ENCODE data around the gene EDA.

EDA gene

DNA sequence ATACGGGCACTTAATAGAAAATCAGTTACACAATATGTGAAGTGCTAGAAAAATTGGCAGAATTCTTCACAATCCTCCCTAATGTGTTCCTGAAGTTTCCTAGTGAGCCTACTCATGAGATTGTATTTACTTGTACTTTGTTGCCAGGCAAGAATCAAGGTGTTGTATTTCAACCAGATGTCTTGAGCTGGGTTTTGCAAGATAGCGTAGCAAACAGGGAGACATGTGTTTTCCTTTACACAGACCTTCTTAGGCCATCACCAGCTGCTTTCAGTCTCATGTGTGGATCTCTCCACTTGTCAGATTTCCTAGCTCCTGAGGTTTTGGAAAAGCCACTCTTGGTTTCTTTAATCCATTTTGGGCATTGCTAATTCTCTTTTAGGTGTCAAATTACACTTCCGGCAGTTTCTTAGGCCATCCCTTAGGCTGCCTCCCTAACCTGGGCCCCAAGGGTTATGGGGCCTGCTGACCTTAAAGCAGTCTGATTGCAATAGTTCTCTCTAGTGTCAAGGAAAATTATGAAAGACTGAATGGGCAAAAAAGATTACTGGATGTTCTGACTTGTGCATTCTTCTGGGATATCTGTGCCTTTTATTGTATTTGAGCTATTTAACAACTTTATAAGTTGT is 12.2 kb upstream of the EDA start:
- Histone ChIP-seq H3K36me3 (ENCODE audit: control insufficient read depth in 1 of 2, insufficient read depth in 2 of 2, low read length in 2 of 2) (no peaks in the 10 kb centered on the region), H3K9ac (ENCODE audit: low read length) (no peak overlapping the region), H2BK5ac (ENCODE audit: low read depth, low read length, poor library complexity) (no peak overlapping the region), H4K91ac (ENCODE audit: low read depth, low read length) (no peak overlapping the region), H4K8ac (ENCODE audit: low read depth, low read length) (no peak overlapping the region), H3K79me1 (ENCODE audit: low read length) (no peaks in the 10 kb centered on the region), H3K27ac (ENCODE audit: low read depth, low read length) (no peak overlapping the region), H3K4ac (ENCODE audit: low read depth, low read length) (no peak overlapping the region), H3K23ac (ENCODE audit: low read length) (no peak overlapping the region), H3K79me2 (ENCODE audit: control insufficient read depth, insufficient read depth, low read length, poor library complexity) (no peaks in the 10 kb centered on the region), H4K12ac (ENCODE audit: low read depth, low read length) (no peak overlapping the region), H3K4me1 (ENCODE audit: control insufficient read depth in 1 of 2, insufficient read depth in 2 of 2, low read length in 2 of 2) (peaks cover 0 to 3% of the 10 kb centered on the region in 2 experiments), H3K4me3 (ENCODE audit: low read depth, low read length) (no peak overlapping the region), H3K14ac (ENCODE audit: low read length) (no peak overlapping the region), H2BK12ac (ENCODE audit: low read length) (no peak overlapping the region), H2AFZ (ENCODE audit: insufficient read depth, low read length, poor library complexity) (no peak overlapping the region), H2AK5ac (ENCODE audit: low read length) (no peak overlapping the region), H3K18ac (ENCODE audit: low read length) (no peak overlapping the region), H3K9me3 (ENCODE audit: insufficient read depth, low read depth, low read length) (no peaks in the 10 kb centered on the region), H2BK120ac (ENCODE audit: insufficient read depth, low read length, poor library complexity) (no peak overlapping the region), H3K4me2 (ENCODE audit: low read length) (no peak overlapping the region), H3K27me3 (ENCODE audit: insufficient read depth, low read length) (no peaks in the 10 kb centered on the region)
- DNase-seq: peak; percentile 21 to 74
- WGBS (ENCODE audit: extremely low coverage, insufficient coverage, insufficient read length): no CpG with 5 or more reads among the region's 3 CpGs

DNA sequence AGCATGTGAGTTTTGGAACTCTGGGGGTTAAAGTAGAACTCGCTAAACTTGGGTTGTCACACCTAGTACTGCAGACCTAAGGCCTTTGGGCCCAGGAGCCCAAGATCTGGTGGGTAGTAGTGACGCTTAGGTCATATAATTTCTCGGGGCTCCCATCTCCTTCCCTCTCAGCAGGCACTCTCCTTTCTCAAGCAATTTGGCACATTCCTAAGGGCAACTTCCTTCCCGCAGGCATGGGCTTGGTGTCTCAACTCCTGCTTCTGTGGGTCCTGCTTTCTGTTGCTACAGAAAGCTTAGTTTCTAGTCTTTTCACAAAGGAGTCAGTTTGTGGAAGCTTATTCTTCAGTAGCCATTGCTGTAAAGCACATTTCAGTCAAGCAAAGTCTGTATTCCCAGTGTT is 10.4 kb upstream of the EDA start:
- Histone ChIP-seq H3K14ac (ENCODE audit: low read length) (no peak overlapping the region), H2BK5ac (ENCODE audit: low read depth, low read length, poor library complexity) (no peak overlapping the region), H3K36me3 (ENCODE audit: control insufficient read depth in 1 of 2, insufficient read depth in 2 of 2, low read length in 2 of 2) (no peaks in the 10 kb centered on the region), H3K23ac (ENCODE audit: low read length) (no peak overlapping the region), H2BK12ac (ENCODE audit: low read length) (no peak overlapping the region), H2AFZ (ENCODE audit: insufficient read depth, low read length, poor library complexity) (no peak overlapping the region), H4K12ac (ENCODE audit: low read depth, low read length) (no peak overlapping the region), H3K4me2 (ENCODE audit: low read length) (no peak overlapping the region), H3K27ac (ENCODE audit: low read depth, low read length) (no peak overlapping the region), H3K79me1 (ENCODE audit: low read length) (no peaks in the 10 kb centered on the region), H3K4ac (ENCODE audit: low read depth, low read length) (no peak overlapping the region), H3K4me3 (ENCODE audit: low read depth, low read length) (no peak overlapping the region), H4K91ac (ENCODE audit: low read depth, low read length) (no peak overlapping the region), H4K8ac (ENCODE audit: low read depth, low read length) (no peak overlapping the region), H3K79me2 (ENCODE audit: control insufficient read depth, insufficient read depth, low read length, poor library complexity) (no peaks in the 10 kb centered on the region), H3K18ac (ENCODE audit: low read length) (no peak overlapping the region), H2BK120ac (ENCODE audit: insufficient read depth, low read length, poor library complexity) (no peak overlapping the region), H3K4me1 (ENCODE audit: control insufficient read depth in 1 of 2, insufficient read depth in 2 of 2, low read length in 2 of 2) (peaks cover 0 to 3% of the 10 kb centered on the region in 2 experiments), H3K9me3 (ENCODE audit: insufficient read depth, low read depth, low read length) (no peaks in the 10 kb centered on the region), H2AK5ac (ENCODE audit: low read length) (no peak overlapping the region), H3K27me3 (ENCODE audit: insufficient read depth, low read length) (no peaks in the 10 kb centered on the region), H3K9ac (ENCODE audit: low read length) (no peak overlapping the region)
- no CpG with 5 or more reads among the region's 4 CpGs for WGBS (ENCODE audit: extremely low coverage, insufficient coverage, insufficient read length)
- DNase-seq: peak in 1 of 2 donors; percentile 9

DNA sequence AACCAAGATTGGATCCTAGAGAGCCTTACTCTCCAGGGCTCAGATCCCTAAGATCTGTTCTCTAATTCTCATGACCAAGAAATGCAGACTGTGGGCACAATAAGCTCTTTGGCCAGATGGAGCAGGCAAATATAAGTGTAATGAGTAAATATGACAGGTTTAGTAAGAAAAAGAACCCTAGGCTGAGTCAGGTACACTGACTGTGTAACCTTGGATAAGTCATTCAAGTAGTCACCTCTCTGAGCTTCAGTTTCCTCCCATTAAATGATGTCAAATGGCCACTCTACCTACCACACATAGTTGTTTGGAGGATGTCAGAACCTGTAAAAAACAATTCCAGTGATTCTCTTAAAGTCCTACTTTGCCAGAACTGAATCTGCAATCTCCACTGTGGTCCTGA is 8.3 kb upstream of the EDA start:
- no peak overlapping the region for H4K8ac ChIP-seq (ENCODE audit: low read depth, low read length)
- H4K91ac ChIP-seq (ENCODE audit: low read depth, low read length): no peak overlapping the region
- no peak overlapping the region for H4K12ac ChIP-seq (ENCODE audit: low read depth, low read length)
- H3K9ac ChIP-seq (ENCODE audit: low read length): no peak overlapping the region
- H3K23ac ChIP-seq (ENCODE audit: low read length): no peak overlapping the region
- no peaks in the 10 kb centered on the region for H3K27me3 ChIP-seq (ENCODE audit: insufficient read depth, low read length)
- H3K18ac ChIP-seq (ENCODE audit: low read length): no peak overlapping the region
- H2BK5ac ChIP-seq (ENCODE audit: low read depth, low read length, poor library complexity): no peak overlapping the region
- H3K9me3 ChIP-seq (ENCODE audit: insufficient read depth, low read depth, low read length): no peaks in the 10 kb centered on the region
- no peak overlapping the region for H2AFZ ChIP-seq (ENCODE audit: insufficient read depth, low read length, poor library complexity)
- H2AK5ac ChIP-seq (ENCODE audit: low read length): no peak overlapping the region
- peaks cover 0 to 3% of the 10 kb centered on the region in 2 experiments for H3K4me1 ChIP-seq (ENCODE audit: control insufficient read depth in 1 of 2, insufficient read depth in 2 of 2, low read length in 2 of 2)
- H3K4me2 ChIP-seq (ENCODE audit: low read length): no peak overlapping the region
- H3K79me1 ChIP-seq (ENCODE audit: low read length): no peaks in the 10 kb centered on the region
- no peak overlapping the region for H3K27ac ChIP-seq (ENCODE audit: low read depth, low read length)
- H3K4ac ChIP-seq (ENCODE audit: low read depth, low read length): no peak overlapping the region
- no peak overlapping the region for H2BK120ac ChIP-seq (ENCODE audit: insufficient read depth, low read length, poor library complexity)
- no peaks in the 10 kb centered on the region for H3K79me2 ChIP-seq (ENCODE audit: control insufficient read depth, insufficient read depth, low read length, poor library complexity)
- no peak for DNase-seq
- no peaks in the 10 kb centered on the region for H3K36me3 ChIP-seq (ENCODE audit: control insufficient read depth in 1 of 2, insufficient read depth in 2 of 2, low read length in 2 of 2)
- H2BK12ac ChIP-seq (ENCODE audit: low read length): no peak overlapping the region
- no peak overlapping the region for H3K4me3 ChIP-seq (ENCODE audit: low read depth, low read length)
- H3K14ac ChIP-seq (ENCODE audit: low read length): no peak overlapping the region

DNA sequence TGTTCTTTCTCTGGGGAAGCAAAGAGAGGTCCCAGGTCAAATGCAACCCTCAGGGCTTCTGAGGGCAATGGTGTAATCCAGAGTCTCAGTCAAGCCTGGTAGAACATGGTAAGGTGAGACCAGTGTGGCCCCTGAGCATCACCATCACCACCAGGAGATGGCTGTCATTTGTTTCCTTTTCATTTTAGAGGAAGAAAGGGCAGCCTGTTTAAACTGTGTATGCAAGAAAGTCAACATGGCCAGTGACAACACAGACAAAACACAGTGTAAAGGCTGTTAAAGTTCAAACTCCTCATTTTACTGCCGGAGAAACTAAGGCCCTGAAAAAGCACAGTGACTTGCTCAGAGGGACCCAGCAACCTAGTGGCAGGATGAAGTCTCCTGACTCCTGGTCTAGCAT is 2.0 kb upstream of the EDA start:
- Histone ChIP-seq H3K4me3 (ENCODE audit: low read depth, low read length) (no peak overlapping the region), H4K8ac (ENCODE audit: low read depth, low read length) (no peak overlapping the region), H2AK5ac (ENCODE audit: low read length) (no peak overlapping the region), H3K4ac (ENCODE audit: low read depth, low read length) (no peak overlapping the region), H4K12ac (ENCODE audit: low read depth, low read length) (no peak overlapping the region), H3K18ac (ENCODE audit: low read length) (no peak overlapping the region), H3K9me3 (ENCODE audit: insufficient read depth, low read depth, low read length) (no peaks in the 10 kb centered on the region), H2BK5ac (ENCODE audit: low read depth, low read length, poor library complexity) (no peak overlapping the region), H2BK12ac (ENCODE audit: low read length) (no peak overlapping the region), H3K14ac (ENCODE audit: low read length) (no peak overlapping the region), H2BK120ac (ENCODE audit: insufficient read depth, low read length, poor library complexity) (no peak overlapping the region), H3K79me1 (ENCODE audit: low read length) (peaks cover 2% of the 10 kb centered on the region), H3K36me3 (ENCODE audit: control insufficient read depth in 1 of 2, insufficient read depth in 2 of 2, low read length in 2 of 2) (no peaks in the 10 kb centered on the region), H2AFZ (ENCODE audit: insufficient read depth, low read length, poor library complexity) (no peak overlapping the region), H3K23ac (ENCODE audit: low read length) (no peak overlapping the region), H3K9ac (ENCODE audit: low read length) (no peak overlapping the region), H3K27me3 (ENCODE audit: insufficient read depth, low read length) (no peaks in the 10 kb centered on the region), H3K27ac (ENCODE audit: low read depth, low read length) (no peak overlapping the region), H3K79me2 (ENCODE audit: control insufficient read depth, insufficient read depth, low read length, poor library complexity) (no peaks in the 10 kb centered on the region), H3K4me2 (ENCODE audit: low read length) (no peak overlapping the region), H3K4me1 (ENCODE audit: control insufficient read depth in 1 of 2, insufficient read depth in 2 of 2, low read length in 2 of 2) (peaks cover 0 to 5% of the 10 kb centered on the region in 2 experiments), H4K91ac (ENCODE audit: low read depth, low read length) (no peak overlapping the region)
- DNase-seq: peak in 1 of 2 donors; percentile 44
- WGBS (ENCODE audit: extremely low coverage, insufficient coverage, insufficient read length): no CpG with 5 or more reads among the region's 1 CpG
